Activated CD4-positive, alpha-beta T cell treated with anti-CD3 and anti-CD28 coated beads, Interleukin-2, amount 10 ng/mL, durations not matched to agents 24 days and 14 days (primary cell): ENCODE measurements around the gene ARHGAP24. TPM values are rescaled to one million over a fixed set of nuclear protein-coding genes. Genes with fewer than 3 reads are reported as not detected.
"Not testable (repeated sequence)": the region's sequence is repeated elsewhere in the genome, so short reads cannot be mapped to it uniquely, and the experiment has no call there.

Experiments
- DNase-seq: peaks from one replicate; pipeline ENCODE4 v3.0.0; 2022
- H3K27ac Mint-ChIP-seq: one replicate; pipeline ENCODE4 v1.8.0; 2022; ENCODE audit warnings: mild to moderate bottlenecking, mixed read lengths
- H3K27me3 Mint-ChIP-seq: one replicate; pipeline ENCODE4 v1.8.0; 2022; ENCODE audit warnings: mixed read lengths
- H3K36me3 Mint-ChIP-seq: one replicate; pipeline ENCODE4 v1.8.0; 2022; ENCODE audit warnings: low read depth, mild to moderate bottlenecking, mixed read lengths
- H3K4me1 Mint-ChIP-seq: one replicate; pipeline ENCODE4 v1.8.0; 2021; ENCODE audit warnings: mixed read lengths
- H3K4me3 Mint-ChIP-seq: one replicate; pipeline ENCODE4 v1.8.0; 2022; ENCODE audit warnings: mild to moderate bottlenecking, moderate library complexity, mixed read lengths
- H3K9me3 Mint-ChIP-seq: one replicate; pipeline ENCODE4 v1.8.0; 2021; ENCODE audit warnings: mixed read lengths
- intact Hi-C: fragments of 100-400 bp; cut with micrococcal nuclease; formaldehyde crosslinking; loops from one replicate; pipeline ENCODE4 v1.15.1; 2023
- total RNA-seq: library from RNA; stranded (reverse); gene quantifications from 2 replicates; pipeline ENCODE4 v1.2.3, GENCODE V29; 2022

ARHGAP24 gene
- total RNA-seq, 1 donor from 2014 or later = not detected

GRCh38 chr4:85826060-85826678 is 351.2 kb downstream of the ARHGAP24 start:
- no peak for DNase-seq
- Mint-ChIP-seq H3K4me1 (no peaks in the 10 kb centered on the region), H3K27me3 (no peaks in the 10 kb centered on the region), H3K27ac (no peak overlapping the region), H3K36me3 (no peaks in the 10 kb centered on the region), H3K4me3 (no peak overlapping the region), H3K9me3 (no peaks in the 10 kb centered on the region)
- intact Hi-C loops = no loop called here

GRCh38 chr4:85828027-85828890 is 353.3 kb downstream of the ARHGAP24 start:
- no peak for DNase-seq
- Mint-ChIP-seq H3K27ac (no peak overlapping the region), H3K4me1 (no peaks in the 10 kb centered on the region), H3K4me3 (no peak overlapping the region), H3K27me3 (no peaks in the 10 kb centered on the region), H3K9me3 (no peaks in the 10 kb centered on the region), H3K36me3 (no peaks in the 10 kb centered on the region)
- intact Hi-C loops = no loop called here

GRCh38 chr4:85829276-85830051 is 354.5 kb downstream of the ARHGAP24 start:
- intact Hi-C loops = no loop called here
- H3K9me3 Mint-ChIP-seq = no peaks in the 10 kb centered on the region
- no peak for DNase-seq
- no peaks in the 10 kb centered on the region for H3K36me3 Mint-ChIP-seq
- no peak overlapping the region for H3K27ac Mint-ChIP-seq
- no peak overlapping the region for H3K4me3 Mint-ChIP-seq
- no peaks in the 10 kb centered on the region for H3K4me1 Mint-ChIP-seq
- no peaks in the 10 kb centered on the region for H3K27me3 Mint-ChIP-seq

GRCh38 chr4:85831647-85832046 is 356.7 kb downstream of the ARHGAP24 start:
- H3K4me3 Mint-ChIP-seq = no peak overlapping the region
- H3K9me3 Mint-ChIP-seq = no peaks in the 10 kb centered on the region
- DNase-seq = no peak
- no peaks in the 10 kb centered on the region for H3K4me1 Mint-ChIP-seq
- intact Hi-C loops = no loop called here
- no peaks in the 10 kb centered on the region for H3K27me3 Mint-ChIP-seq
- H3K36me3 Mint-ChIP-seq = no peaks in the 10 kb centered on the region
- no peak overlapping the region for H3K27ac Mint-ChIP-seq

GRCh38 chr4:85833302-85833701 is 358.4 kb downstream of the ARHGAP24 start:
- intact Hi-C loops = no loop called here
- H3K36me3 Mint-ChIP-seq = no peaks in the 10 kb centered on the region
- no peaks in the 10 kb centered on the region for H3K9me3 Mint-ChIP-seq
- no peaks in the 10 kb centered on the region for H3K4me1 Mint-ChIP-seq
- H3K27me3 Mint-ChIP-seq = no peaks in the 10 kb centered on the region
- DNase-seq = no peak
- H3K4me3 Mint-ChIP-seq = no peak overlapping the region
- H3K27ac Mint-ChIP-seq = no peak overlapping the region

GRCh38 chr4:85834934-85835333 is 360.0 kb downstream of the ARHGAP24 start:
- no peak for DNase-seq
- Mint-ChIP-seq H3K27ac (no peak overlapping the region), H3K27me3 (no peaks in the 10 kb centered on the region), H3K4me3 (no peak overlapping the region), H3K9me3 (no peaks in the 10 kb centered on the region), H3K4me1 (no peaks in the 10 kb centered on the region), H3K36me3 (no peaks in the 10 kb centered on the region)
- intact Hi-C loops = no loop called here

GRCh38 chr4:85836588-85837438 is 361.9 kb downstream of the ARHGAP24 start:
- DNase-seq = no peak
- Mint-ChIP-seq H3K27ac (no peak overlapping the region), H3K4me3 (no peak overlapping the region), H3K9me3 (no peaks in the 10 kb centered on the region), H3K27me3 (no peaks in the 10 kb centered on the region), H3K36me3 (no peaks in the 10 kb centered on the region), H3K4me1 (no peaks in the 10 kb centered on the region)
- intact Hi-C loops = no loop called here

GRCh38 chr4:85837439-85837733 is 362.4 kb downstream of the ARHGAP24 start:
- DNase-seq = no peak
- no peaks in the 10 kb centered on the region for H3K9me3 Mint-ChIP-seq
- H3K4me3 Mint-ChIP-seq = no peak overlapping the region
- H3K27me3 Mint-ChIP-seq = no peaks in the 10 kb centered on the region
- H3K27ac Mint-ChIP-seq = no peak overlapping the region
- H3K4me1 Mint-ChIP-seq = no peaks in the 10 kb centered on the region
- intact Hi-C loops = no loop called here
- no peaks in the 10 kb centered on the region for H3K36me3 Mint-ChIP-seq

- DNase-seq, H3K36me3 Mint-ChIP-seq, H3K27me3 Mint-ChIP-seq, H3K9me3 Mint-ChIP-seq, H3K27ac Mint-ChIP-seq, intact Hi-C loops, H3K4me3 Mint-ChIP-seq, H3K4me1 Mint-ChIP-seq: not testable (repeated sequence)
Observed at GRCh38 chr4:85839981-85840451, 365.1 kb downstream of the ARHGAP24 start.

- no peaks in the 10 kb centered on the region for H3K27me3 Mint-ChIP-seq
- H3K4me1 Mint-ChIP-seq = no peaks in the 10 kb centered on the region
- no peak overlapping the region for H3K4me3 Mint-ChIP-seq
- H3K9me3 Mint-ChIP-seq = no peaks in the 10 kb centered on the region
- intact Hi-C loops = no loop called here
- no peak overlapping the region for H3K27ac Mint-ChIP-seq
- no peak for DNase-seq
- no peaks in the 10 kb centered on the region for H3K36me3 Mint-ChIP-seq
Observed at GRCh38 chr4:85842540-85842939, 367.6 kb downstream of the ARHGAP24 start.

GRCh38 chr4:85853740-85854139 is 378.8 kb downstream of the ARHGAP24 start:
- H3K36me3 Mint-ChIP-seq, H3K4me3 Mint-ChIP-seq, H3K4me1 Mint-ChIP-seq, H3K27me3 Mint-ChIP-seq, H3K27ac Mint-ChIP-seq, H3K9me3 Mint-ChIP-seq, DNase-seq, intact Hi-C loops: not testable (repeated sequence)

GRCh38 chr4:85854546-85854945 is 379.6 kb downstream of the ARHGAP24 start:
- peaks cover 8% of the 10 kb centered on the region for H3K9me3 Mint-ChIP-seq
- H3K27me3 Mint-ChIP-seq = no peaks in the 10 kb centered on the region
- no peaks in the 10 kb centered on the region for H3K4me1 Mint-ChIP-seq
- H3K27ac Mint-ChIP-seq = no peak overlapping the region
- intact Hi-C loops = no loop called here
- DNase-seq = no peak
- H3K36me3 Mint-ChIP-seq = no peaks in the 10 kb centered on the region
- H3K4me3 Mint-ChIP-seq = no peak overlapping the region

- no peak overlapping the region for H3K27ac Mint-ChIP-seq
- H3K27me3 Mint-ChIP-seq = no peaks in the 10 kb centered on the region
Observed at GRCh38 chr4:85860066-85860740, 385.3 kb downstream of the ARHGAP24 start.

More at GRCh38 chr4:85860066-85860740, 385.3 kb downstream of the ARHGAP24 start:
- H3K36me3 Mint-ChIP-seq = no peaks in the 10 kb centered on the region
- no peak overlapping the region for H3K4me3 Mint-ChIP-seq
- DNase-seq = no peak
- H3K4me1 Mint-ChIP-seq = no peaks in the 10 kb centered on the region
- H3K9me3 Mint-ChIP-seq = no peaks in the 10 kb centered on the region
- intact Hi-C loops = no loop called here
